ENCODE results near the gene ST3GAL6. TPM values are rescaled to one million over a fixed set of nuclear protein-coding genes. Genes with fewer than 3 reads are reported as not detected.

The ST3GAL6 gene
- total and polyA plus RNA-seq, 10 of the 15 experiments (the other 5 are each of a cell fraction or from before 2014, with no cell fraction given): 19.5 to 41.2 (median 37.4) TPM

GRCh38 chr3:98770261-98771039 is 7.3 kb downstream of the ST3GAL6 start (continued):
- TF ChIP-seq BHLHE40 (IDR thresholded peaks at IDR 0.05; ENCODE audit: borderline replicate concordance in 1 of 2, low read depth in 2 of 2, low read length in 1 of 2): peak; percentile 97
- TF ChIP-seq STAT1 (conservative IDR thresholded peaks at IDR 0.05): no peak
- TF ChIP-seq, protein P1, sequence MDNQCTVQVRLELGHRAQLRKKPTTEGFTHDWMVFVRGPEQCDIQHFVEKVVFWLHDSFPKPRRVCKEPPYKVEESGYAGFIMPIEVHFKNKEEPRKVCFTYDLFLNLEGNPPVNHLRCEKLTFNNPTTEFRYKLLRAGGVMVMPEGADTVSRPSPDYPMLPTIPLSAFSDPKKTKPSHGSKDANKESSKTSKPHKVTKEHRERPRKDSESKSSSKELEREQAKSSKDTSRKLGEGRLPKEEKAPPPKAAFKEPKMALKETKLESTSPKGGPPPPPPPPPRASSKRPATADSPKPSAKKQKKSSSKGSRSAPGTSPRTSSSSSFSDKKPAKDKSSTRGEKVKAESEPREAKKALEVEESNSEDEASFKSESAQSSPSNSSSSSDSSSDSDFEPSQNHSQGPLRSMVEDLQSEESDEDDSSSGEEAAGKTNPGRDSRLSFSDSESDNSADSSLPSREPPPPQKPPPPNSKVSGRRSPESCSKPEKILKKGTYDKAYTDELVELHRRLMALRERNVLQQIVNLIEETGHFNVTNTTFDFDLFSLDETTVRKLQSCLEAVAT (IDR thresholded peaks at IDR 0.05): peak; percentile 61; the same call in 1 of the 2 replicates
- 0 out of 2 replicates have a peak, but pooled peaks have one; percentile 31 for TF ChIP-seq CBFB (IDR thresholded peaks at IDR 0.05; ENCODE audit: low read depth)
- TF ChIP-seq SP1 (IDR thresholded peaks at IDR 0.05; ENCODE audit: low read depth, low read length): peak; percentile 11
- TF ChIP-seq, protein P2, sequence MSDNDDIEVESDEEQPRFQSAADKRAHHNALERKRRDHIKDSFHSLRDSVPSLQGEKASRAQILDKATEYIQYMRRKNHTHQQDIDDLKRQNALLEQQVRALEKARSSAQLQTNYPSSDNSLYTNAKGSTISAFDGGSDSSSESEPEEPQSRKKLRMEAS (IDR thresholded peaks at IDR 0.05; ENCODE audit: low read depth, low read length): 0 out of 2 replicates have a peak, but pooled peaks have one; percentile 49
- TF ChIP-seq ZSCAN29 (IDR thresholded peaks at IDR 0.05): no peak
- TF ChIP-seq, protein P3, sequence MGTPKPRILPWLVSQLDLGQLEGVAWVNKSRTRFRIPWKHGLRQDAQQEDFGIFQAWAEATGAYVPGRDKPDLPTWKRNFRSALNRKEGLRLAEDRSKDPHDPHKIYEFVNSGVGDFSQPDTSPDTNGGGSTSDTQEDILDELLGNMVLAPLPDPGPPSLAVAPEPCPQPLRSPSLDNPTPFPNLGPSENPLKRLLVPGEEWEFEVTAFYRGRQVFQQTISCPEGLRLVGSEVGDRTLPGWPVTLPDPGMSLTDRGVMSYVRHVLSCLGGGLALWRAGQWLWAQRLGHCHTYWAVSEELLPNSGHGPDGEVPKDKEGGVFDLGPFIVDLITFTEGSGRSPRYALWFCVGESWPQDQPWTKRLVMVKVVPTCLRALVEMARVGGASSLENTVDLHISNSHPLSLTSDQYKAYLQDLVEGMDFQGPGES (IDR thresholded peaks at IDR 0.05): no peak
- peak; percentile 68 to 79; a peak in 3 of 4 replicates for TF ChIP-seq EP300 (IDR thresholded peaks at IDR 0.05; ENCODE audit: borderline replicate concordance in 1 of 2, control insufficient read depth in 1 of 2, low read depth in 2 of 2, low read length in 2 of 2)
- no peak; the same call in 1 of the 2 replicates for TF ChIP-seq FOXM1 (IDR thresholded peaks at IDR 0.05; ENCODE audit: low read depth, low read length)
- peak; percentile 56; the same call in 1 of the 2 replicates for TF ChIP-seq CREB1 (IDR thresholded peaks at IDR 0.05; ENCODE audit: low read depth)
- peak; percentile 93 for TF ChIP-seq RAD51 (IDR thresholded peaks at IDR 0.05)
- TF ChIP-seq IKZF1 (conservative IDR thresholded peaks at IDR 0.05): peak; percentile 86
- TF ChIP-seq MEF2B (IDR thresholded peaks at IDR 0.05; ENCODE audit: partially characterized antibody, poor library complexity, severe bottlenecking): peak; percentile 42
- TF ChIP-seq ATF3 (IDR thresholded peaks at IDR 0.05; ENCODE audit: borderline replicate concordance, extremely low read depth, low read depth, low read length): no peak
- TF ChIP-seq NR2F1 (conservative IDR thresholded peaks at IDR 0.05): peak; percentile 38; the same call in 1 of the 2 replicates
- TF ChIP-seq NFIC (IDR thresholded peaks at IDR 0.05; ENCODE audit: low read depth, low read length): peak; percentile 36; the same call in 1 of the 2 replicates
- no peak for TF ChIP-seq SIN3A (IDR thresholded peaks at IDR 0.05; ENCODE audit: low read depth, low read length)
- TF ChIP-seq, protein P4, sequence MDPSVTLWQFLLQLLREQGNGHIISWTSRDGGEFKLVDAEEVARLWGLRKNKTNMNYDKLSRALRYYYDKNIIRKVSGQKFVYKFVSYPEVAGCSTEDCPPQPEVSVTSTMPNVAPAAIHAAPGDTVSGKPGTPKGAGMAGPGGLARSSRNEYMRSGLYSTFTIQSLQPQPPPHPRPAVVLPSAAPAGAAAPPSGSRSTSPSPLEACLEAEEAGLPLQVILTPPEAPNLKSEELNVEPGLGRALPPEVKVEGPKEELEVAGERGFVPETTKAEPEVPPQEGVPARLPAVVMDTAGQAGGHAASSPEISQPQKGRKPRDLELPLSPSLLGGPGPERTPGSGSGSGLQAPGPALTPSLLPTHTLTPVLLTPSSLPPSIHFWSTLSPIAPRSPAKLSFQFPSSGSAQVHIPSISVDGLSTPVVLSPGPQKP (IDR thresholded peaks at IDR 0.05; ENCODE audit: low read depth, low read length): no peak
- peak; percentile 67 for TF ChIP-seq CREM (IDR thresholded peaks at IDR 0.05; ENCODE audit: low read depth)
- TF ChIP-seq USF2 (IDR thresholded peaks at IDR 0.05; ENCODE audit: borderline replicate concordance, low read depth, low read length): peak; percentile 66; the same call in 1 of the 2 replicates
- peak; percentile 58 for TF ChIP-seq DPF2 (IDR thresholded peaks at IDR 0.05)
- no peak for TF ChIP-seq PAX8 (IDR thresholded peaks at IDR 0.05)
- TF ChIP-seq SUZ12 (IDR thresholded peaks at IDR 0.05; ENCODE audit: unreplicated experiment): no peak
- peak; percentile 80 for TF ChIP-seq RUNX3 (IDR thresholded peaks at IDR 0.05; ENCODE audit: low read length)
- peak; percentile 72; the same call in 1 of the 2 replicates for TF ChIP-seq NBN (IDR thresholded peaks at IDR 0.05)
